Caco-2 (cell line): ENCODE results near the gene FBXO17. TPM values are rescaled to one million over a fixed set of nuclear protein-coding genes. Genes with fewer than 3 reads are reported as not detected.
"Not testable (repeated sequence)": the region's sequence is repeated elsewhere in the genome, so short reads cannot be mapped to it uniquely, and the experiment has no call there.

Source experiments
- BruUV-seq: library from RNA; stranded (reverse); fragments of 400-500 nt; replicated peaks from 2 replicates; lab custom pipeline; 2021; lab: Mats Ljungman, UMichigan
- CTCF ChIA-PET: fragments of 300-600 bp; sonication (Branson Sonifier 250); formaldehyde crosslinking; loops from one replicate; lab custom pipeline; 2022; ENCODE audit warnings: antibody characterized with exemption; lab: Charles Lee
- POLR2A ChIA-PET: fragments of 300-600 bp; sonication (Branson Sonifier 250); formaldehyde crosslinking; loops from one replicate; lab custom pipeline; 2022; ENCODE audit warnings: antibody characterized with exemption; lab: Charles Lee
- DNase-seq, 2 experiments: peaks; one replicate each; pipeline versions ENCODE4 v3.0.0 to v3.0.0-alpha.2; 2020 to 2022
- H3K27me3 ChIP-seq: replicated peaks from 2 replicates; pipeline ENCODE4 v1.6.0; 2011; ENCODE audit warnings: low read length; ENCODE audit not compliant: control insufficient read depth, insufficient read depth
- H3K36me3 ChIP-seq: 2 replicates; pipeline ENCODE4 v1.5.1; 2011; ENCODE audit warnings: low read length; ENCODE audit not compliant: control insufficient read depth, insufficient read depth
- H3K4me1 ChIP-seq: fragments of 250-450 bp; sonication (Bioruptor Pico); 2 replicates; pipeline ENCODE4 v1.5.1; 2020; ENCODE audit warnings: mild to moderate bottlenecking
- H3K4me3 ChIP-seq: 2 replicates; pipeline ENCODE4 v1.5.1; 2011; ENCODE audit warnings: low read depth, mild to moderate bottlenecking, control low read depth, low read length
- H3K9me3 ChIP-seq: fragments of 250-450 bp; sonication (Bioruptor Pico); 2 replicates; pipeline ENCODE4 v1.5.1; 2020; ENCODE audit warnings: mild to moderate bottlenecking, moderate library complexity
- H3K27ac Mint-ChIP-seq: one replicate; pipeline ENCODE4 v1.8.0; 2022; ENCODE audit warnings: mixed read lengths; ENCODE audit not compliant: unreplicated experiment
- H3K27me3 Mint-ChIP-seq: one replicate; pipeline ENCODE4 v1.8.0; 2022; ENCODE audit warnings: mixed read lengths; ENCODE audit not compliant: insufficient read depth, unreplicated experiment
- H3K36me3 Mint-ChIP-seq: one replicate; pipeline ENCODE4 v1.8.0; 2022; ENCODE audit warnings: mild to moderate bottlenecking, mixed read lengths; ENCODE audit not compliant: insufficient read depth, unreplicated experiment
- H3K4me1 Mint-ChIP-seq: one replicate; pipeline ENCODE4 v1.8.0; 2022; ENCODE audit warnings: low read depth, mixed read lengths; ENCODE audit not compliant: unreplicated experiment
- H3K4me3 Mint-ChIP-seq: one replicate; pipeline ENCODE4 v1.8.0; 2022; ENCODE audit warnings: mild to moderate bottlenecking, moderate library complexity, mixed read lengths; ENCODE audit not compliant: unreplicated experiment
- H3K9me3 Mint-ChIP-seq: one replicate; pipeline ENCODE4 v1.8.0; 2022; ENCODE audit warnings: mixed read lengths; ENCODE audit not compliant: unreplicated experiment
- CTCF ChIP-seq, 2 experiments: fragments of 200-600 bp in 1 of 2; IDR thresholded peaks; 1 replicate in 1 of 2; 2 replicates in 1 of 2; pipeline versions ENCODE4 v1.5.1 to v1.8.0; 2011 to 2022; ENCODE audit warnings: antibody characterized with exemption in 1 of 2, control low read depth in 1 of 2, inconsistent platforms in 1 of 2, low read depth in 1 of 2, low read length in 1 of 2, mild to moderate bottlenecking in 1 of 2, moderate library complexity in 1 of 2; ENCODE audit not compliant: insufficient read depth in 1 of 2, severe bottlenecking in 1 of 2, unreplicated experiment in 1 of 2
- intact Hi-C: fragments of 100-400 bp; cut with micrococcal nuclease; formaldehyde crosslinking; loops from one replicate; pipeline ENCODE4 v1.10.0; 2022; ENCODE audit not compliant: unreplicated experiment
- total RNA-seq: library from RNA; stranded (reverse); gene quantifications from 2 replicates; pipeline ENCODE4 v1.2.3, GENCODE V29; 2022

The FBXO17 gene
- total RNA-seq, 1 experiment from 2014 or later: 42.8 TPM

- no peak overlapping the region for H3K4me3 Mint-ChIP-seq
- no peak overlapping the region for H3K27ac Mint-ChIP-seq
- no peaks in the 10 kb centered on the region for H3K36me3 ChIP-seq
- H3K4me3 ChIP-seq: no peak overlapping the region
- no peak for DNase-seq
- H3K27me3 ChIP-seq: no peaks in the 10 kb centered on the region
- H3K36me3 Mint-ChIP-seq: no peaks in the 10 kb centered on the region
- no peaks in the 10 kb centered on the region for H3K9me3 Mint-ChIP-seq
- BruUV-seq: no TSS peak
- peaks cover 20% of the 10 kb centered on the region for H3K4me1 ChIP-seq
- TF ChIP-seq CTCF (IDR thresholded peaks at IDR 0.05; ENCODE audit: insufficient read depth in 1 of 2, low read depth in 1 of 2, low read length in 1 of 2, severe bottlenecking in 1 of 2, unreplicated experiment in 1 of 2): no peak
- CTCF ChIA-PET: interaction anchor here (0.7 kb wide), 1 partner anchor 596 kb away, joined by 3 read pairs; no protein-coding TSS in a partner anchor
- POLR2A ChIA-PET: no interaction called here
- H3K27me3 Mint-ChIP-seq: peaks cover 3% of the 10 kb centered on the region
- no peaks in the 10 kb centered on the region for H3K9me3 ChIP-seq
- H3K4me1 Mint-ChIP-seq: peaks cover 13% of the 10 kb centered on the region
- intact Hi-C loops: no loop called here
These were observed 17.7 kb upstream of the FBXO17 start for GRCh38 chr19:38993271-38993670.

GRCh38 chr19:38990949-38991697 is 15.6 kb upstream of the FBXO17 start:
- no peaks in the 10 kb centered on the region for H3K27me3 ChIP-seq
- Mint-ChIP-seq H3K27me3 (peaks cover 3% of the 10 kb centered on the region), H3K9me3 (peaks cover 6% of the 10 kb centered on the region), H3K4me1 (peaks cover 10% of the 10 kb centered on the region), H3K36me3 (no peaks in the 10 kb centered on the region), H3K27ac (no peak overlapping the region), H3K4me3 (no peak overlapping the region)
- no peaks in the 10 kb centered on the region for H3K9me3 ChIP-seq
- H3K36me3 ChIP-seq: no peaks in the 10 kb centered on the region
- no peak overlapping the region for H3K4me3 ChIP-seq
- H3K4me1 ChIP-seq: peaks cover 19% of the 10 kb centered on the region
- ChIA-PET POLR2A (no interaction called here), CTCF (interaction anchor here (1.0 kb wide), 1 partner anchor 15 kb away, joined by 3 read pairs; no protein-coding TSS in a partner anchor)
- intact Hi-C loops: no loop called here
- BruUV-seq: no TSS peak
- no peak for DNase-seq
- TF ChIP-seq CTCF (IDR thresholded peaks at IDR 0.05; ENCODE audit: insufficient read depth in 1 of 2, low read depth in 1 of 2, low read length in 1 of 2, severe bottlenecking in 1 of 2, unreplicated experiment in 1 of 2): no peak

GRCh38 chr19:38989614-38990013 is 14.1 kb upstream of the FBXO17 start:
- H3K4me1 ChIP-seq, H3K27me3 Mint-ChIP-seq, H3K4me3 ChIP-seq, DNase-seq, H3K9me3 Mint-ChIP-seq, H3K4me3 Mint-ChIP-seq, H3K27me3 ChIP-seq, intact Hi-C loops, H3K4me1 Mint-ChIP-seq, H3K36me3 ChIP-seq, H3K36me3 Mint-ChIP-seq, H3K27ac Mint-ChIP-seq, BruUV-seq, H3K9me3 ChIP-seq: not testable (repeated sequence)
- ChIA-PET CTCF (interaction anchor here (2.7 kb wide), 1 partner anchor 13 kb away, joined by 8 read pairs; the partner anchor contains the start of gene FBXO17), POLR2A (interaction anchor here (0.6 kb wide), 1 partner anchor 41 kb away, joined by 4 read pairs; no protein-coding TSS in a partner anchor)
